WERI-Rb-1 (cell line): ENCODE measurements around the gene PPM1L.

Source experiments
- DNase-seq: peaks from one replicate; pipeline ENCODE4 v3.0.0-alpha.2; 2020
- H3K27ac ChIP-seq: fragments of 250-450 bp; sonication (Bioruptor Pico); 2 replicates; pipeline ENCODE4 v1.5.1; 2020; ENCODE audit warnings: mild to moderate bottlenecking, moderate library complexity
- H3K27me3 ChIP-seq: fragments of 250-450 bp; sonication (Bioruptor Pico); 2 replicates; pipeline ENCODE4 v1.5.1; 2021; ENCODE audit warnings: mild to moderate bottlenecking, low read depth, moderate library complexity; ENCODE audit not compliant: insufficient read depth, severe bottlenecking
- H3K36me3 ChIP-seq: fragments of 250-450 bp; sonication (Bioruptor Pico); 2 replicates; pipeline ENCODE4 v1.5.1; 2020; ENCODE audit warnings: mild to moderate bottlenecking, moderate library complexity
- H3K4me3 ChIP-seq: 2 replicates; pipeline ENCODE4 v1.5.1; 2011; ENCODE audit warnings: low read depth, mild to moderate bottlenecking, control low read depth, low read length
- H3K9me3 ChIP-seq: fragments of 250-450 bp; sonication (Bioruptor Pico); 2 replicates; pipeline ENCODE4 v1.5.1; 2021; ENCODE audit warnings: mild to moderate bottlenecking, moderate library complexity; ENCODE audit not compliant: severe bottlenecking
- CTCF ChIP-seq: IDR thresholded peaks from 2 replicates; pipeline ENCODE4 v1.5.1; 2011; ENCODE audit warnings: low read depth, mild to moderate bottlenecking, control low read depth, inconsistent platforms, low read length

PPM1L gene

GRCh38 chr3:160842021-160843005 lies 86.3 kb downstream of the PPM1L start:
- no peak for TF ChIP-seq CTCF
- no peaks in the 10 kb centered on the region for H3K36me3 ChIP-seq
- H3K4me3 ChIP-seq: no peak overlapping the region
- no peak overlapping the region for H3K27ac ChIP-seq
- no peaks in the 10 kb centered on the region for H3K9me3 ChIP-seq
- DNase-seq: no peak
- H3K27me3 ChIP-seq: no peaks in the 10 kb centered on the region

DNA sequence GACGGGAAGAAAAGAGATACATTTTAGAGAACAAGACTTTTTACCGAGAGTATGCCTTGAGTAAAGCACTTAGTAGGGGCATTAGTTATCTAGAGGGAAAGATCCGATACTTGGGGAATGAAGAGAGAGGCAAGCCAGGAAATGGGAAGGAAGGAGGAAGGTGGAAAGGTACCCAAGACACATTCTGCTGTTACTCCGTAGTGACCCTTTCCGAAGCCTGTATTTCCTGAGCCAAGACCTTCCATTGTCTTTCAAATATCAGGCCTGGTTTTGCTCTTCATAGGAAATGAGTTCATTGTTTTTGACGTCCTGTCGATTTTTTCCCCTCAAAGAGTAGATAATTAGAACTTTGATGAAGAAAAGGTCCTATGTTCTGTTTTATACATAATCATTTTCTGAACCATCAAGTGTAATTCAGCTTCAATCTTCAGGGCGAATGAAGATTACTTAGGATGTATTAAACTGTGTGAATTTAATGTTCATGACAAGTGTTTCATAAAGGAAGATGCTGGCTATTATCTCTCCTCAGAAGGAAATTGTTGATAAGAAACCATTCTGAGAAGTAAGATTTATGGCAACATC lies 95.7 kb downstream of the PPM1L start:
- H3K27me3 ChIP-seq: no peaks in the 10 kb centered on the region
- H3K9me3 ChIP-seq: no peaks in the 10 kb centered on the region
- DNase-seq: no peak
- H3K4me3 ChIP-seq: no peak overlapping the region
- no peaks in the 10 kb centered on the region for H3K36me3 ChIP-seq
- no peak for TF ChIP-seq CTCF
- H3K27ac ChIP-seq: no peak overlapping the region

GRCh38 chr3:160852856-160853255 lies 96.8 kb downstream of the PPM1L start:
- H3K27ac ChIP-seq: no peak overlapping the region
- TF ChIP-seq CTCF: no peak
- H3K36me3 ChIP-seq: no peaks in the 10 kb centered on the region
- H3K4me3 ChIP-seq: no peak overlapping the region
- no peaks in the 10 kb centered on the region for H3K27me3 ChIP-seq
- H3K9me3 ChIP-seq: no peaks in the 10 kb centered on the region
- DNase-seq: no peak

GRCh38 chr3:160856450-160856849 lies 100.4 kb downstream of the PPM1L start:
- TF ChIP-seq CTCF: no peak
- no peak for DNase-seq
- Histone ChIP-seq H3K36me3 (no peaks in the 10 kb centered on the region), H3K27ac (no peak overlapping the region), H3K4me3 (no peak overlapping the region), H3K27me3 (no peaks in the 10 kb centered on the region), H3K9me3 (no peaks in the 10 kb centered on the region)

- Histone ChIP-seq H3K9me3 (no peaks in the 10 kb centered on the region), H3K27me3 (no peaks in the 10 kb centered on the region), H3K36me3 (no peaks in the 10 kb centered on the region), H3K4me3 (no peak overlapping the region), H3K27ac (no peak overlapping the region)
- DNase-seq: no peak
- no peak for TF ChIP-seq CTCF
Observed at GRCh38 chr3:160857476-160858119, 101.6 kb downstream of the PPM1L start.
